ENCODE measurements around the gene ATF6. TPM values are rescaled to one million over a fixed set of nuclear protein-coding genes. Genes with fewer than 3 reads are reported as not detected.

Gene ATF6
- total and polyA plus RNA-seq, 9 of the 15 experiments (the other 6 are each of a cell fraction or from before 2014, with no cell fraction given) = 11.7 to 32.4 (median 20.4) TPM

DNA sequence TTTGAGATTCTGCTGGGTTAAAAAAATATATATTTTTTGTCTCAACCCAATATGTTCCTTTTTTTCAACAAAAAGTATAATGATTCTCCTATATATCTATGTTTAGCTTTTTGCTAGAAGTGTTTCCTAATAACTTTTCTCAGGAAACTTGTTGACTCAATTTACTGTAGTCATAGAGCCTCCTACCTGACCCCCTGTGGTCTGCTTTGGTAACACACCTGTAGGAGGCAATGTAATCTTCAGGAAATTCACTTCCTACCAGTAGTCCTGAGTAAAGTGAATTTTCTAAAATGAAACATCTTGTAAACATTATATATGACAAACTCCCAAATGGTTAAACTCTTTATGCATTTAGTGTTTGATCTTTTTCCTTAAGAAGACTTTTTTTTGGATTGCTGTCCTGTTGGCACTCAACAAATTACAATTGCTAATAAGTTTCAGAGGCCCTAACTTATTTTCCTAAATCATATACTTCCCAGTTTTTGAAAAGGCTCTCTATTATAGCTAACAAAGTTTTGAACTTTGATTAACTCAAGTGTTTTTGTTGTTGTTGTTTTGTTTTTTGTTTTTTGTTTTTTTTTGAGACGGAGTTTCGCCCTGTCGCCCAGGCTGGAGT lies 139.3 kb downstream of the ATF6 start (continued):
- TF ChIP-seq, protein P1, sequence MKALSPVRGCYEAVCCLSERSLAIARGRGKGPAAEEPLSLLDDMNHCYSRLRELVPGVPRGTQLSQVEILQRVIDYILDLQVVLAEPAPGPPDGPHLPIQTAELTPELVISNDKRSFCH (CRISPR knock-in tag; IDR thresholded peaks at IDR 0.05) = no peak
- TF ChIP-seq, protein P1 (tag; IDR thresholded peaks at IDR 0.05) = no peak
- TF ChIP-seq ZNF830 (CRISPR knock-in tag; IDR thresholded peaks at IDR 0.05) = no peak

DNA sequence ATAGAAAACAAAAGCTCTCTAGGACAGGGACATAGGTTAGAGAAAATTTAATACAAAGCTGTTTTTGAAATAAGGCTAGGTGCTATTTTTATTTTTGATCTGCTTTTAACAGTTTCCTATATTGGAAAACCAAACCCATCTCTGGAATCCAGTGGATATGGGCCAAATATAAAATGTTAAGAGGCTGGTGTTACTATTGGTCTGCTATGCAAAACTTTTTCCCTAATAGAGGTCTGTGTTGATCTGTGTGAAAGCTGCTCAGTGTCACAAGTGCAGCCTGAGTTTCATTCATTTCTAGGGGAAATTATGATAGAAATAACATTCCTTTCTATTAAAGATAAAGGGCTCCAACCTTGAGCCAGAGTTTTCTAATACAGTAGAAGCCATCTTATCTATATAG lies 141.1 kb downstream of the ATF6 start:
- FAIRE-seq = no peak
- no peaks in the 10 kb centered on the region for H3K27me3 ChIP-seq (ENCODE audit: control insufficient read depth in 2 of 2, insufficient read depth in 2 of 2, low read length in 2 of 2)
- no peak overlapping the region for H2AFZ ChIP-seq (ENCODE audit: low read depth, low read length)
- ChIA-PET POLR2A (interaction anchor here (0.7 kb wide), 1 partner anchor 116 kb away, joined by 3 read pairs; the partner anchor contains the start of gene OLFML2B), CTCF (ENCODE audit: low intra/inter-chr PET ratio) (no interaction called here)
- DNase-seq (ENCODE audit: extremely low read depth in 1 of 4, low spot score in 3 of 4) = no peak
- in situ Hi-C loops (cut with MboI) = no loop called here
- TF ChIP-seq CBX8 (IDR thresholded peaks at IDR 0.05; ENCODE audit: borderline replicate concordance, extremely low read depth, low read depth, low read length, poor library complexity, severe bottlenecking) = no peak
- no peak for TF ChIP-seq RBM39 (optimal IDR thresholded peaks at IDR 0.05; ENCODE audit: low read depth, low read length)
- no peak for TF ChIP-seq ZNF79 (CRISPR knock-in tag; IDR thresholded peaks at IDR 0.05; ENCODE audit: low read depth)
- TF ChIP-seq PURB (CRISPR knock-in tag; IDR thresholded peaks at IDR 0.05; ENCODE audit: low read depth) = no peak
- no peak for TF ChIP-seq THRAP3 (IDR thresholded peaks at IDR 0.05; ENCODE audit: borderline replicate concordance)
- TF ChIP-seq ZNF668 (CRISPR knock-in tag; IDR thresholded peaks at IDR 0.05) = no peak
- TF ChIP-seq, protein P2, sequence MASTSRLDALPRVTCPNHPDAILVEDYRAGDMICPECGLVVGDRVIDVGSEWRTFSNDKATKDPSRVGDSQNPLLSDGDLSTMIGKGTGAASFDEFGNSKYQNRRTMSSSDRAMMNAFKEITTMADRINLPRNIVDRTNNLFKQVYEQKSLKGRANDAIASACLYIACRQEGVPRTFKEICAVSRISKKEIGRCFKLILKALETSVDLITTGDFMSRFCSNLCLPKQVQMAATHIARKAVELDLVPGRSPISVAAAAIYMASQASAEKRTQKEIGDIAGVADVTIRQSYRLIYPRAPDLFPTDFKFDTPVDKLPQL (IDR thresholded peaks at IDR 0.05; ENCODE audit: extremely low read depth, insufficient read length) = no peak
- TF ChIP-seq ETS2 (tag; IDR thresholded peaks at IDR 0.05; ENCODE audit: borderline replicate concordance, poor library complexity, severe bottlenecking) = no peak
- TF ChIP-seq, protein P3, sequence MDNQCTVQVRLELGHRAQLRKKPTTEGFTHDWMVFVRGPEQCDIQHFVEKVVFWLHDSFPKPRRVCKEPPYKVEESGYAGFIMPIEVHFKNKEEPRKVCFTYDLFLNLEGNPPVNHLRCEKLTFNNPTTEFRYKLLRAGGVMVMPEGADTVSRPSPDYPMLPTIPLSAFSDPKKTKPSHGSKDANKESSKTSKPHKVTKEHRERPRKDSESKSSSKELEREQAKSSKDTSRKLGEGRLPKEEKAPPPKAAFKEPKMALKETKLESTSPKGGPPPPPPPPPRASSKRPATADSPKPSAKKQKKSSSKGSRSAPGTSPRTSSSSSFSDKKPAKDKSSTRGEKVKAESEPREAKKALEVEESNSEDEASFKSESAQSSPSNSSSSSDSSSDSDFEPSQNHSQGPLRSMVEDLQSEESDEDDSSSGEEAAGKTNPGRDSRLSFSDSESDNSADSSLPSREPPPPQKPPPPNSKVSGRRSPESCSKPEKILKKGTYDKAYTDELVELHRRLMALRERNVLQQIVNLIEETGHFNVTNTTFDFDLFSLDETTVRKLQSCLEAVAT (IDR thresholded peaks at IDR 0.05) = no peak
- TF ChIP-seq PHF8 (IDR thresholded peaks at IDR 0.05; ENCODE audit: borderline replicate concordance, low read length) = no peak
- TF ChIP-seq NR2C2 (CRISPR knock-in tag; IDR thresholded peaks at IDR 0.05) = no peak
- no peak for TF ChIP-seq NR2C2 (tag; IDR thresholded peaks at IDR 0.05)
- TF ChIP-seq GABPB2 (CRISPR knock-in tag; conservative IDR thresholded peaks at IDR 0.05) = no peak
- TF ChIP-seq NCOA2 (IDR thresholded peaks at IDR 0.05; ENCODE audit: partially characterized antibody in 2 of 2) = no peak
- H3K4me2 ChIP-seq (ENCODE audit: insufficient read depth, low read length) = no peak overlapping the region
- no peaks in the 10 kb centered on the region for H4K20me1 ChIP-seq (replicated peaks; ENCODE audit: control insufficient read depth, insufficient read depth, low read length)
- H3K9me3 ChIP-seq (replicated peaks; ENCODE audit: control insufficient read depth, insufficient read depth, low read depth, low read length) = no peaks in the 10 kb centered on the region
- no peaks in the 10 kb centered on the region for H3K4me1 ChIP-seq (replicated peaks in 1 of 2; ENCODE audit: control insufficient read depth in 2 of 2, insufficient read depth in 2 of 2, low read length in 2 of 2)
- H3K9ac ChIP-seq (ENCODE audit: insufficient read depth in 1 of 2, low read depth in 2 of 2, low read length in 2 of 2) = no peak overlapping the region
- intact Hi-C loops (cut with micrococcal nuclease) = loop anchor here (5.0 kb wide), 1 partner anchor 115 kb away; no protein-coding TSS in a partner anchor
- H3K79me2 ChIP-seq (ENCODE audit: control insufficient read depth, insufficient read depth, low read length) = no peaks in the 10 kb centered on the region
- no peak for ATAC-seq
- no peaks in the 10 kb centered on the region for H3K36me3 ChIP-seq (ENCODE audit: control insufficient read depth, insufficient read depth, low read length)
- no peak overlapping the region for H3K27ac ChIP-seq (ENCODE audit: extremely low read depth, low read depth, low read length)
- BruUV-seq (replicated peaks) = no TSS peak
- no peak overlapping the region for H3K4me3 ChIP-seq
- no peaks in the 10 kb centered on the region for H3K9me1 ChIP-seq (ENCODE audit: control insufficient read depth, insufficient read depth, low read length)
